H4 (cell line): ENCODE data around the gene KCTD12. TPM values are rescaled to one million over a fixed set of nuclear protein-coding genes. Genes with fewer than 3 reads are reported as not detected.

ENCODE experiments used
- DNase-seq: peaks from one replicate; pipeline ENCODE4 v3.0.0-alpha.2; 2015; ENCODE audit warnings: low spot score
- total RNA-seq: library from RNA; depleted of rRNA; stranded (reverse); fragments of >200 nt; shearing (Covaris generic); gene quantifications from 2 replicates; pipeline ENCODE4 v1.2.3, GENCODE V29; 2014; rRNA removed

The KCTD12 gene
- total RNA-seq, 1 experiment from 2014 or later: 2.7 TPM

DNA sequence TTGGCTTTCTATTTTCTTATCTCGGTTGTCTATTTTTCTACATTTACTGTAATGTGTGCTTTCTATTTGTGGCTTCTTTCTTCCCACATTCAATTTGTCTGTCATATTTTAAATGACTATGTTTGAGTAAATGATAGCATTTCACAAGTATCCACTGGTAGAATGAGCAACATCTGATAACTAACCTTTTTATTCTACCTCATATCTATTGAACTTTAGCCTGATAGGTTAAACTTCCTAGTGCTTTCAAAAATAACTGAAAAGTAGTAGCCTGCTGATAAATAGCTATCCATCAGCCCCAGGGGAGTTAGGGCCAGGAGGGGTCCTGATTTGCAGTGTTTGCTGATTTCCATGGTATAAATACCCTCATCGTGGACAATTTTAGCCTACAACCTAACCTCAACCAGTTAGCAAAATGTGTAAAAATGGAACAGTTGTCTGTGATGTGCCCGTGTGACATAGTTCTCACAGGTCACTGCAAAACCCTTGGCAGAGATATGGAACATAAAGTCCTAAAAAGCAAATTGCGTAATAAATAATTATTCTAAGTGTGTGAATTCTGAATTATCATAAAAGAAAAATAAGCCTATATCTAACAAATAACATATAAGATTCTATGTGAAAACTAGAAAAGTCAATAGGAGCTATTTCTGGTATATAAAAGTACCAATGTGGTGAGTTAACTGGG lies 32.1 kb downstream of the KCTD12 start:
- DNase-seq: no peak

DNA sequence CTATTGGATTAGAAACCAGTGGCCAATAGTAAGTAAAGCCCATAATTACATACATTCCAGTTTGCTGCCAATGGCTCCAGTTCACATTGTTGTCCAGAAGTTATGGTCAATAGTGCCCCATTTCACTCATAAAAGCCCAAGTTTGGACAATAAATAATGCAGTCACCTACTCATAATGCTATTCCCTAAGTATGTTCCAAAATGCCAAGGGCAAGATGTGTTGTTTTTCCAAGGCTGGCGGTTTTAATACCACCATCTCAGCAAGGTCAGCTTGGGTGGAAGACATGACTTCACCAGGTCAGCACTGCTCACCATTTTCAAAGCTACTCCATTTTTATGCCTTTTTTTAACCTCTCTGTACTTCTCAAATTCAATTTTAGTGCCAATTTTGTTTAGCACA lies 32.7 kb downstream of the KCTD12 start:
- peak; percentile 5 for DNase-seq

- DNase-seq: no peak
Measured at GRCh38 chr13:76852986-76853385, 33.2 kb downstream of the KCTD12 start.

DNA sequence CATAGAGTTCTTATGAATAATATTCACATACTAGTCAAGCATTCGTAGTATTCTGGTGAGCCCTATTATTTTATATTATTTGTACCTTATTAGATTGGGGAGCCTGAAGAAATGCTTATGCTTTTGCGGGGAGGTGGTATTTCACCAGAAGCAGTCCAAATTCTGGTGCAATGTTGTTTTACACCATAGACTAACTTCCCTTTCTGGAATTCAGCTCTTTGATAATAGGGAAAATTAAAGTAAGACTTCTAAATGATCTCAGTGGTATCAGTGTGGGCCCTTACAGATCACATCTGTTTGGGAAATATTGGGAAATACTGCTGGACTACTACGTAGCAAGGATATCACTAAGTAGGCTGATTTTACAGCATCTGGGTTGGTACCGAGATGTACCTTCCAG lies 34.2 kb downstream of the KCTD12 start:
- DNase-seq: no peak

- no peak for DNase-seq
Measured at GRCh38 chr13:76849493-76849892, 36.7 kb downstream of the KCTD12 start.

DNA sequence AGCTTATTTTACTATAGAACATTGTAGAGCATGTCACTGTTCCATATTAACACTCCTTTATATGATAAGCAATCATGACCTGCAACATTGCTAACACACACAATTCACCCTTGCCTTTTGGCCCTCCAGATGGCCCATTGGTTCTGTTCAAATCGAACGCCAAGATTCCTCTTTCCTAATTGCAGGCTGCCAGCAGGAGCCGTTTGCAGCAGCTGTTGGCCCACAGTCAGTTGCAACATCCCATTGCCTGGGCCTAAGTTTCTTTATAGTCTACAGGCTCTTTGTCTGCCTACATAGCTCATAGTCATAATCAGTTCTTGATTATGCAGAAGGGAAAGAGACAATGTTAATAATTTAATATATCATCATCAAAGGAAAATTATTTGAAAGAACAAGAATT lies 37.6 kb downstream of the KCTD12 start:
- no peak for DNase-seq

DNA sequence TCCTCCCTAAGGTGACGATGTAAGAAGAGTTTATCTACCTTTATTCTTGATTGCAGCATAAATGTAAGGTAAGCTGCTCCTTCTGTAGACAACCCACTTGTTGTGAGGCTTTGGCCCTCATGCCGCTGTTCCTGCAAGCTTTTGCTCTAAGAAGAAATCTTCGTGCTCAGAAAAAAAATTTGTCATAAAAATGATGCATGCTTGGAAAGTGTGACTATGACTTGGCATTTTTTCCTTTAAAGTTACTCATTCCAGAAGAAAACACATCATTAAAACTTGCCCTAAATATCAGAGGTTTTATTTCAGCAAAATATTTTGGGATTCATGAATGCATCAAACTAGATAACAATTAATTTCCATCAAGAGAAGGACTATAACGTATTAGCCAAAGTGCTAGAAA lies 39.8 kb downstream of the KCTD12 start:
- no peak for DNase-seq

DNA sequence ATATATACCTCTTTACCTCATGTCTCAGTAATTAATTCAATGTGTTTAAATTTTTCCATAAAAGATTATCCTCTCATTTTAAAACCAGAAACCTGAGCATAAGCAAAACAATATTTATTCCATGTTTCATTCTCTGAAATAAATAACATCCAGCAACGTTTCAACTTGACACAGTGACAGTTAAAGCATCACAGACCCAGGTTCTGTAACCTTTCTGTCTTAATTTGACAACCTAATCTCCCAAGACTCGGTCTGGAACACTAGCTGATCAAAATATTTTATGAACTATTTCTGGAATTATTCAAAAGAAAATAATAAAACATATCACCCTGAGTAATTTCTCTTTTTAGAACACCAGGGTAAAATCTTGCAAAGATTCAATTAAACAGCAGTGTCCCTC lies 40.3 kb downstream of the KCTD12 start:
- DNase-seq: no peak

GRCh38 chr13:76845367-76845766 lies 40.8 kb downstream of the KCTD12 start:
- DNase-seq: no peak

- DNase-seq: no peak
Measured at GRCh38 chr13:76837801-76838200, 48.4 kb downstream of the KCTD12 start.

- DNase-seq: no peak
Measured at GRCh38 chr13:76836311-76836710, 49.9 kb downstream of the KCTD12 start.

DNA sequence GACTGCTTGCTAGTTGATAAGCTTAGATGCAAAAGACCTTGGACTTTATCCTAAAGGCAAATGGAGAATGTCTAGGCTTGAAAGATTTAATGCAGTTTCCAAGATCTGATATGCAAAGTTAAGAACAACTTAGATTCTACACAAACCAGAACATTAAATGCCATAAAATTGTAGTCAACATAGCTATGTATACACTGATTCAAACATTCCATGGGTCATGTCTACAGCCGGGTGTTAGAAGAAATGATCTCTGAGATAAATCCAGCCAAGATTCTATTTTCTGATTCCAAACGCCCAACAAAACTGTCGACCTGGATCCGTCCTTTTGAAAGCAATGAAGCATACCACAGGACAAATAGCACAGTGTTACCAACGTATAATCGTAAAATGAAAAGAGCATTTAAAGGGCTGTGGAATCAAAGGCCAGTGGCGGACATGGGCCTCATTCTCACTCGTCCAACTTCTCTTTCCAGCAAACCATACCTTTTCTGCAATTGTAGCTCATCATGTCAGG lies 52.7 kb downstream of the KCTD12 start:
- DNase-seq: no peak

DNA sequence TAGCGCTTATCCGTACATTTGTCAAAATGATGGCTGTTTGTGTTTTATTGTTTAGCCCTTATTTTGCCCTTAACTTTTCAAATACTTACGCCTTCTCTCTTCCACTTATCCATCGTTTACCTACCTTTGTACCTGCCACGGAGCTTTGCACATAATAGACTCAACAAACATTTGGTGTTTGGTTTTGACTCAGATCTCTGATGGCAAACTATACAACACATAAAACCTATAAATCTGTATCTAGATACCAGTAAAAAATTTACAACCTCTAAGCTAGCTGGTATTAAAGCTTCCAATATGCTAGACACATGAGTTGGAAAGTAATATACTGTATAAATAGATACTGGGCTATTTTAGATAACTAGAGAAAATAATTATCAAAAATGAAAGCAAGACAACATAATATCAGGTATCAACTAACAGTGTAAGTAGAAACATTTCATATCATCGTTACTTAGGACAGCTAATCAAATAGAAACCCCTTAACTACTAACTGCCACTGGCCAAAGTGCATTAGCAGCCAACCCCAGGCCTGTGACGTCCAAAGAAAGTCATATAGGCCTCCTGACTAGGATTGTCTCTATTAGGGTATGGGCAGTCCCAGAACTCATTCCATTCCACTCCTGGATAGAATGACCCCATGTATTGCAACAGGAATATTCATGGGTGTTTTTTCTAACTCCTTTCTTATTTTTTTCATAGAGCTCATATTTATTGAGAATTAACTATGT lies 53.8 kb downstream of the KCTD12 start:
- no peak for DNase-seq

GRCh38 chr13:76830805-76831204 lies 55.4 kb downstream of the KCTD12 start:
- DNase-seq: no peak

Other genes starting within 250 kb of the KCTD12 start
- not detected in 2 replicates for gene ACOD1, start 62.1 kb upstream of the KCTD12 start, total RNA-seq
- 21.3 and 27.4 TPM in 2 replicates for gene CLN5, start 105.7 kb upstream of the KCTD12 start, total RNA-seq
- gene FBXL3, start 140.8 kb upstream of the KCTD12 start, total RNA-seq: 12.2 and 20.0 TPM in 2 replicates